NCI-H146 treated with DMSO at 0.1 percent for 48 hours (cell line): ENCODE results near the gene RGS3.

Experiments
- DNase-seq: peaks from one replicate; lab custom pipeline; 2025; ENCODE audit not compliant: unreplicated experiment; lab: John Stamatoyannopoulos, UW

RGS3 gene

DNA sequence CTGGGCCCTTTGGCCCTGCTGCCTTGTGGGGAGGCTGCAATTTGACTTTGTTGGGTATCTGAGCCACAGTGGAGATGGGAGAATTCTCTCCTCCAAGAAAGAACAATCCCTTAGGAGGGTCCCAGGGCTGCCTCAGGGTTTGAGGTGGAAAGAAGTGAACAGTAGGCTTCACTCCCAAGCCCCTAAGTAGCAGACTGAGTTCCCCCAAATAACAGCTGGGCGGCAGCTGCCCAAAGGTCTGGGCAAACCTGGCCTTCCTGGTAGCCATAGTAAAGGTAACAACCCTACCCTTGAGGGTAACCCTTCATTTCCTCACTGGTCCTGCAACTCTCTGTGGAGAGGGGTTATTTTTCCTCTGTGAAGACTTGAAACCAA lies 746 bp downstream of the RGS3 start:
- DNase-seq = no peak

GRCh38 chr9:113465599-113466140 lies 2.1 kb downstream of the RGS3 start:
- DNase-seq = peak; percentile 7

DNA sequence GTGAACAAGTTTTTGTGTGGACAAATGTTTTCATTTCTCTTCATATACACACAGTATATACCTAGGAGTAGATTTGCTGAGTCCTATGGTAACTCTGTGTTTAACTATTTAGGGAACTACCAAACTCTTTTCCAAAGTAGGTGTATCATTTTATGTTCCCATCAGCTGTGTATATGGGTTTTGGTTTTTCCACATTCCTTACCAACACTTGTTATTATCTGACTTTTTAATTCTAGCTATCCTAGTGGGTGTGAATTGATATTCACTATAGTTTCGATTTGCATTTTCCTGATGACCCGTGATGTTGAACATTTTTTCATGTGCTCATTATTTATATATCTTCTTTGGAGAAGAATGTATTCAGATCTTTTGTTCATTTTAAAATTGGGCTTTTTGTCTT lies 3.7 kb downstream of the RGS3 start:
- DNase-seq = no peak

GRCh38 chr9:113468716-113469448 lies 5.4 kb downstream of the RGS3 start:
- no peak for DNase-seq

DNA sequence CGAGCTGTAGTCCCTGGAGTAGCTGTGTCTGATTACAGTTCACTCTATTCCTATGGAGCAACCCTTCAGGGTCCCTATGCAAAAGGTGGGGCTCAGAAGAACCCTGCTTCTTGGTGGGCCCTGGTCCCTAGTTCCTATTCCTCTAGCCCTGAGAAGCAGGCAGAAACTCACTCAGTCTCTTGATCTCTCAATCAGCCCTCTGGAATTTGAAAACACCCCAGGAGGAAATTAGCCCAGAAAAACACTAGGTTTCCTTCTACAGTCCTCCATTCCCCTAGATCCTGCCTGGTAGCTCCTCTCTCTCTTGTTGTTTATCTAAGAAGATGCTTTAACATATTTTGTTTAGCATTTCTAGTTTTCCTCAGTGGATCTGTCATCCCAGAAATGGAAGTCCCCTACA lies 7.6 kb downstream of the RGS3 start:
- DNase-seq = no peak

GRCh38 chr9:113471566-113471965 lies 8.0 kb downstream of the RGS3 start:
- DNase-seq = no peak

GRCh38 chr9:113472199-113472598 lies 8.7 kb downstream of the RGS3 start:
- no peak for DNase-seq

GRCh38 chr9:113474360-113475028 lies 11.0 kb downstream of the RGS3 start:
- DNase-seq = no peak

DNA sequence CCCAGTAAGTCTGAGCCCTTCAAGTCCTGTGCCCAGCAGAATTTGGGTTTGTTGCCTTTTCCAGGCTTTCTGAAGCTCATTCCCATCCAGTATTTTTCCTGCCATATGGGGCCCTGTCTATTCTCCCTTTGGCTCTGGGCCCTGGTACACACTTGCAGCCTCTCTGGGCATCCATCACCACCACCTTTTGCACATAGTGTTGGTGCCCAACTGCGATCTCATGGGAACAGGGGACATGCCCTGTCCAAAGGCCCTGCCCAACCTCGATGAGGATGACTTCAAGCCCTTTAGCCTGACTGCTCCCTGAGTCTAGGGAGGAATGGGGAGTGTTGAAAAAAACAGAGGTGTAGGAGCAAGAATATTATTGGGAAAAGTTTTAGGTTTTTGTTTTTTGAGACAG lies 11.5 kb downstream of the RGS3 start:
- DNase-seq = no peak

DNA sequence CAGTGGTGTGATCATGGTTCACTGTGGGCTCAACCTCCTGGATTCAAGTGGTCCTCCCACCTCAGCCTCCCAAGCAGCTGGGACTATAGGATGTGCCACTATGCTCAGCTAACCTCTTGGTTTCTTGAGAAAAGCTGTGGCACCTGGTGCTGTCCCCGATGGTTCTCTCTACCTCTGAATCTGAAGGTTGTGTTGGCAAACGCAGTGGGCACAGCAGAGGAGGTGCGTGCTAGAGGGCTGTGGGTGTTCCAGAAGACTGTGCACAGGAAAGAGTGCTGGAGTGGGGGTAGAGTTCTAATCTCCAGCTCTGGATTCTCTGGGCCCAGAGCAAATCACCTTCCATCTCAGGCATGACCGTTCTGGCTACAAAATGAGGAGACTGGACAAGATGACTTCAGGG lies 12.5 kb downstream of the RGS3 start:
- DNase-seq = no peak

GRCh38 chr9:113476511-113476916 lies 13.0 kb downstream of the RGS3 start:
- DNase-seq = no peak

- DNase-seq = no peak
These were observed 13.5 kb downstream of the RGS3 start for GRCh38 chr9:113477058-113477457.

- DNase-seq = no peak
These were observed 14.1 kb downstream of the RGS3 start for GRCh38 chr9:113477661-113478060.

GRCh38 chr9:113479174-113479621 lies 15.7 kb downstream of the RGS3 start:
- DNase-seq = no peak

- DNase-seq = no peak
These were observed 17.1 kb downstream of the RGS3 start for GRCh38 chr9:113480612-113481011.

DNA sequence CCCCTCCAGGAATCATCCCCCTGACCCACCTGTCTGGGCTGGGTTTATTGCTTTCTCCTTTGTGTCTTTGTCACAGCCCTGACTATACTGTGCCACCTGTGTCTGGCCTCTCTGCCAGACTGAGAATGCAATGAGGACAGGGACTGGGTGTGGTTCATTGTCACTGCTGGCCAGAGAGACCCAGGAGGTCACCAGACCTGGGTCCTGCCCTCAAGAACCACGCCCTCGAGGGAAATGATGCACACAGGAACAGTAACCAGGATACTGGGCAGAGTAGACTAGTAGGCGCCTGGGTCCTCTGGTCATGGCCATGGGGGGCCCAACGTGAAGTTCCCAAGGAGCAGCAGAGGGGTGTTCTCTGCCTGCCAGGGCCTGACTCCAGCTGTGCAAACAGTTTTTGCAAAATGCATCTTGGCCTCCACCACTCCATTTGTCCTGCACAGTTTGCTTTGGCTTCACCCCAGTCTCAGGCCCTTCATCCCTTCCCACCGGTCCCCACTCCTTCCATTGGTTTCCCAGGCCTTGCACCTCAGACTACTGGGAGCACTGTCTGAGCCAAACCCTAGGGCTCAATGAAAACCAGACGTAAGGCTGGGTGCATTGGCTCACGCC lies 17.8 kb downstream of the RGS3 start:
- DNase-seq = peak; percentile 70

GRCh38 chr9:113482341-113482740 lies 18.8 kb downstream of the RGS3 start:
- DNase-seq = no peak

- DNase-seq = no peak
These were observed 19.6 kb downstream of the RGS3 start for GRCh38 chr9:113482991-113483675.

DNA sequence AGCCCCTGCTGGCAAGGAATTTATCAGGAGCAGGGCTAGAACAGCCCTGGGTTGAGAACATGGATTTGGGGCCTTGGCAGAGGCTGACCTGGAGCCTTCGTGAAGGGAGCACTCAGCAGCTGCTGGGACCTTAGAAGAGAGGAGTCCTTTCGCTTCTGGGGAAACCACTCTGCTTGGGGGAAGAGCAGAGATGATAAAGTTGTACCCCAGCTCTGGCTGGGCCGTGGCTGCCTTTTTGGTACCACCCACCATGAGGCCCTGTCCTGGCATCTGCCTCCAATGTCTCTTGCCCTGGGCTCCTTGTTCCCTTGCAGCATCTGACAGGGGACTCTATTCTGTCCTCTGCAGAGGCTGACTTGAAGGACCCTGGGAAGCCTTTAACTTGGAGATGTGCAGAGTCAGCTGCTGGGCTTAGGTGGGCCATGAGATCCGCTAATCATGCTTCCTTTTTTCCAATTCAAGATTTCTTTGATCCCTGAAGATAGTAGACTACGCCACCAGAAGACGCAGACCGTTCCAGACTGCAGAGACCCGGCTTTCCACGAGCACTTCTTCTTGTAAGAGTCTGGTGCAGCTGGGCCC lies 20.2 kb downstream of the RGS3 start:
- DNase-seq = no peak

GRCh38 chr9:113484258-113484730 lies 20.8 kb downstream of the RGS3 start:
- no peak for DNase-seq

DNA sequence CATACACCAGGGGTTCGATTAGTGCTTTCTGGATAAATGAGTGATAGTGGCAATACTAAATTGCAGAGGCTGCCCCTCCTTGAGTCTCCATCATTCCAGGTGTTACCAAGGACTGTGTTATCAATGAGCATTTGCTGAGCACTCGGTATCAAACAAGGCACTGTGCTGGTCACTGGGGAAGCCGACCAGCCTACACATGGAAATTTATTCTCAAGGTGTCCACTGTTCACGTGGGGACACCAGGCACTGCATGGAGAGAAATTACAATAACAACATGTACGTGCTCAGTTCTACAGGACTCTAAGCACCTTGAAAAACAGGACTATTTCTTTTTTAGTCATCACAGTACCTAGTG lies 22.2 kb downstream of the RGS3 start:
- DNase-seq = no peak
